Jurkat, Clone E6-1 (cell line): Measurements from ENCODE around the gene EIF4ENIF1.
"Not testable (repeated sequence)": the region's sequence is repeated elsewhere in the genome, so short reads cannot be mapped to it uniquely, and the experiment has no call there.

Source experiments
- DNase-seq: peaks from one replicate; pipeline ENCODE4 v3.0.0-alpha.2; 2011; ENCODE audit warnings: low read depth, low spot score
- H3K4me3 ChIP-seq: 2 replicates; pipeline ENCODE4 v1.5.1; 2011; ENCODE audit warnings: mild to moderate bottlenecking, low read length, control low read depth, moderate library complexity

Gene EIF4ENIF1

GRCh38 chr22:31447337-31447736 lies 42.3 kb downstream of the EIF4ENIF1 start:
- no peak for DNase-seq
- no peak overlapping the region for H3K4me3 ChIP-seq

- H3K4me3 ChIP-seq, result no peak overlapping the region
- DNase-seq, result no peak
These were observed 42.9 kb downstream of the EIF4ENIF1 start for GRCh38 chr22:31446767-31447166.

- H3K4me3 ChIP-seq, result no peak overlapping the region
- no peak for DNase-seq
These were observed 43.4 kb downstream of the EIF4ENIF1 start for GRCh38 chr22:31446208-31446607.

- no peak for DNase-seq
- H3K4me3 ChIP-seq, result no peak overlapping the region
These were observed 44.0 kb downstream of the EIF4ENIF1 start for GRCh38 chr22:31445642-31446041.

GRCh38 chr22:31443516-31443915 lies 46.1 kb downstream of the EIF4ENIF1 start:
- H3K4me3 ChIP-seq, result no peak overlapping the region
- no peak for DNase-seq

GRCh38 chr22:31442768-31443489 lies 46.7 kb downstream of the EIF4ENIF1 start:
- DNase-seq, result no peak
- H3K4me3 ChIP-seq, result no peak overlapping the region

GRCh38 chr22:31441652-31442051 lies 48.0 kb downstream of the EIF4ENIF1 start:
- no peak for DNase-seq

GRCh38 chr22:31440681-31441080 lies 49.0 kb downstream of the EIF4ENIF1 start:
- no peak for DNase-seq
- H3K4me3 ChIP-seq, result no peak overlapping the region

More at GRCh38 chr22:31441652-31442051, 48.0 kb downstream of the EIF4ENIF1 start:
- H3K4me3 ChIP-seq, result no peak overlapping the region

- DNase-seq, result no peak
- H3K4me3 ChIP-seq, result no peak overlapping the region
These were observed 49.8 kb downstream of the EIF4ENIF1 start for GRCh38 chr22:31439808-31440207.

GRCh38 chr22:31436132-31436531 lies 53.5 kb downstream of the EIF4ENIF1 start:
- DNase-seq, result no peak
- no peak overlapping the region for H3K4me3 ChIP-seq

GRCh38 chr22:31431950-31432349 lies 57.7 kb downstream of the EIF4ENIF1 start:
- no peak for DNase-seq
- no peak overlapping the region for H3K4me3 ChIP-seq

- no peak overlapping the region for H3K4me3 ChIP-seq
- DNase-seq, result no peak
These were observed 64.2 kb downstream of the EIF4ENIF1 start for GRCh38 chr22:31425331-31426050.

- DNase-seq, H3K4me3 ChIP-seq: not testable (repeated sequence)
These were observed 87.3 kb downstream of the EIF4ENIF1 start for GRCh38 chr22:31402350-31402749.

- H3K4me3 ChIP-seq, result peak overlapping the region; percentile 97
- DNase-seq, result no peak
These were observed 89.6 kb downstream of the EIF4ENIF1 start for GRCh38 chr22:31400023-31400397.

- DNase-seq, result peak; percentile 92
- peak within 1 kb of the TSS; percentile 97 for H3K4me3 ChIP-seq
These were observed 90.2 kb downstream of the EIF4ENIF1 start, which contains the start of gene DRG1 for GRCh38 chr22:31399211-31400022. TSS of gene DRG1 (plus strand) at chr22:31399604. CDS start at chr22:31399684, 80 bp downstream.

GRCh38 chr22:31398231-31398630 lies 91.4 kb downstream of the EIF4ENIF1 start:
- H3K4me3 ChIP-seq, result no peak overlapping the region
- DNase-seq, result no peak

GRCh38 chr22:31394326-31394725 lies 95.3 kb downstream of the EIF4ENIF1 start:
- DNase-seq, result no peak
- H3K4me3 ChIP-seq, result no peak overlapping the region

- H3K4me3 ChIP-seq, result no peak overlapping the region
- DNase-seq, result no peak
These were observed 95.7 kb downstream of the EIF4ENIF1 start for GRCh38 chr22:31393893-31394292.
